Spleen (tissue), 7 donors: ENCODE measurements around the gene BRD3.
A peak's percentile ranks its signal among the peaks of the same experiment; 100 is the strongest.

Experiments
- POLR2A ChIP-seq, 3 donors: fragments of 450-650 bp; IDR thresholded peaks; one replicate each; pipeline ENCODE4 v1.5.1; 2017; ENCODE audit warnings: antibody characterized with exemption in 3 of 3, mild to moderate bottlenecking in 1 of 3
- POLR2AphosphoS5 ChIP-seq, 3 donors: sonication (generic); formaldehyde crosslinking; IDR thresholded peaks; one replicate each; pipeline ENCODE4 v1.5.1; 2017; ENCODE audit warnings: antibody characterized with exemption in 3 of 3
- TF ChIP-seq, protein P1 (sequence below), 11 experiments: fragments of 200-600 bp in 7 of 11; fragments of 450-650 bp in 4 of 11; sonication (generic) in 4 of 11; IDR thresholded peaks in 8 of 11; conservative IDR thresholded peaks in 3 of 11; 1 replicate in 7 of 11; 2 replicates in 4 of 11; pipeline versions ENCODE4 v1.4.0 to v1.8.0; 2016 to 2021; ENCODE audit warnings: antibody characterized with exemption in 11 of 11, inconsistent platforms in 4 of 11, mild to moderate bottlenecking in 1 of 11
- donor health status: DM: no; HTN: no; CAD: no; lungs with moderate emphysema.
- donor health status: DM: no; HTN: no; CAD: no.
- donor health status: DM: no; HTN: no; CAD: no.

DNA sequence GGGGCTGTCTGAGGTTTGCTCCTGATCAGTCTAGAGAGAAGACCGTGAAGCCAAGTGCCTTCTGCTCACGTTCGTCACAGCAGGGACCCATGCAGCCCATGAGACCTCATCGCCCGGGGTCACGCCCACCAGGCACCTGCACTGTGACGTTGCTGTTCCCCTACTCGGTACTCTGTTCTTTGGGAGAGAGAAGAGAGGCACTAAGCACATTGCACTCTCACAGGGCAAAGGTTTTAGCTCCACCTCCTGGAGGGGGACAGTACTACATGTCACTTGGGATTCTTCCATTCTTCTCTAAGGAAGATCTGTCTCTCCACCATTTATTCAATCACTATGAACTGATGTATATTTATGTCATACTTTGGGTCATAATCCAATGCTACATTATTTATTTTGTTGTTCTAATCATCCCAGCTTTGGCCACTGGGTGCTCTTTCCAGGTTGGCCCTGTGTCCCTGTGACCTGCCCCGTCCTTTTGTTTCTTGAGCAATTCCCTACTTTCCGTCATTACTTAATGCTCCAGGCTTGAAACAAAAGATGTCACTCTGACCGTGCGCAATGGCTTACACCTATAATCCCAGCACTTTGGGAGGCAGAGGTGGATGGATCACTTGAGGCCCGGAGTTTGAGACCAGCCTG is 31.4 kb upstream of the BRD3 start:
- TF ChIP-seq, protein P1, sequence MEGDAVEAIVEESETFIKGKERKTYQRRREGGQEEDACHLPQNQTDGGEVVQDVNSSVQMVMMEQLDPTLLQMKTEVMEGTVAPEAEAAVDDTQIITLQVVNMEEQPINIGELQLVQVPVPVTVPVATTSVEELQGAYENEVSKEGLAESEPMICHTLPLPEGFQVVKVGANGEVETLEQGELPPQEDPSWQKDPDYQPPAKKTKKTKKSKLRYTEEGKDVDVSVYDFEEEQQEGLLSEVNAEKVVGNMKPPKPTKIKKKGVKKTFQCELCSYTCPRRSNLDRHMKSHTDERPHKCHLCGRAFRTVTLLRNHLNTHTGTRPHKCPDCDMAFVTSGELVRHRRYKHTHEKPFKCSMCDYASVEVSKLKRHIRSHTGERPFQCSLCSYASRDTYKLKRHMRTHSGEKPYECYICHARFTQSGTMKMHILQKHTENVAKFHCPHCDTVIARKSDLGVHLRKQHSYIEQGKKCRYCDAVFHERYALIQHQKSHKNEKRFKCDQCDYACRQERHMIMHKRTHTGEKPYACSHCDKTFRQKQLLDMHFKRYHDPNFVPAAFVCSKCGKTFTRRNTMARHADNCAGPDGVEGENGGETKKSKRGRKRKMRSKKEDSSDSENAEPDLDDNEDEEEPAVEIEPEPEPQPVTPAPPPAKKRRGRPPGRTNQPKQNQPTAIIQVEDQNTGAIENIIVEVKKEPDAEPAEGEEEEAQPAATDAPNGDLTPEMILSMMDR (IDR thresholded peaks at IDR 0.05 in 8 of 11, conservative IDR thresholded peaks at IDR 0.05 in 3 of 11) = peak; percentile 52 to 87 (median 77)
- no peak for TF ChIP-seq POLR2A (IDR thresholded peaks at IDR 0.05)
- no peak for TF ChIP-seq POLR2AphosphoS5 (IDR thresholded peaks at IDR 0.05)
